ENCODE measurements around the gene RBM33.

RBM33 gene

GRCh38 chr7:155791214-155791737 lies 146.8 kb downstream of the RBM33 start (continued):
- TF ChIP-seq, protein P1, sequence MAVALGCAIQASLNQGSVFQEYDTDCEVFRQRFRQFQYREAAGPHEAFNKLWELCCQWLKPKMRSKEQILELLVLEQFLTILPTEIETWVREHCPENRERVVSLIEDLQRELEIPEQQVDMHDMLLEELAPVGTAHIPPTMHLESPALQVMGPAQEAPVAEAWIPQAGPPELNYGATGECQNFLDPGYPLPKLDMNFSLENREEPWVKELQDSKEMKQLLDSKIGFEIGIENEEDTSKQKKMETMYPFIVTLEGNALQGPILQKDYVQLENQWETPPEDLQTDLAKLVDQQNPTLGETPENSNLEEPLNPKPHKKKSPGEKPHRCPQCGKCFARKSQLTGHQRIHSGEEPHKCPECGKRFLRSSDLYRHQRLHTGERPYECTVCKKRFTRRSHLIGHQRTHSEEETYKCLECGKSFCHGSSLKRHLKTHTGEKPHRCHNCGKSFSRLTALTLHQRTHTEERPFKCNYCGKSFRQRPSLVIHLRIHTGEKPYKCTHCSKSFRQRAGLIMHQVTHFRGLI (tag by site-specific recombination; IDR thresholded peaks at IDR 0.05) = no peak
- no peak for TF ChIP-seq ZNF335 (tag by site-specific recombination; conservative IDR thresholded peaks at IDR 0.05)
- no peak for TF ChIP-seq HIC1 (tag by site-specific recombination; IDR thresholded peaks at IDR 0.05)
- no peak for TF ChIP-seq ZNF37A (tag by site-specific recombination; IDR thresholded peaks at IDR 0.05)

DNA sequence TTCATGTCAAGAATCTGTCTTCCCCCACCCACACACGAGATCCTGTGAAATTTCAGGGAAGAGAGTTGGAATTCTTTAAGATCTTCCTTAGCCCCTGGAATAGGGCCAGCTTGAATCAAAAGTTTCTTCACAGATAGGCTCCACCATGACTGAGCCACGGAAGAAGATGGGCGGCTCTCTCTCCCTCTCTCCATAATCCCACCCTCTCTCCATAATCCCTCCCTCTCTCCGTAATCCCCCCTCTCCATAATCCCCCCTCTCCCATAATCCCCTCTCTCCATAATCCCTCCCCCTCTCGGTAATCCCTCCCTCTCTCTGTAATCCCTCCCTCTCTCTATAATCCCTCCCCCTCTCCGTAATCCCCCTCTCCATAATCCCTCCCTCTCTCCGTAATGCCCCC lies 147.4 kb downstream of the RBM33 start:
- no peak overlapping the region for H3K27ac ChIP-seq (ENCODE audit: extremely low read depth, low read depth, low read length)
- H3K9me3 ChIP-seq (ENCODE audit: control insufficient read depth, insufficient read depth, low read depth, low read length) = no peaks in the 10 kb centered on the region
- H3K4me3 ChIP-seq (ENCODE audit: low read depth, low read length) = no peak overlapping the region
- H3K4me1 ChIP-seq (ENCODE audit: control insufficient read depth, insufficient read depth, low read length) = no peaks in the 10 kb centered on the region
- CTCF ChIA-PET = interaction anchor here (0.5 kb wide), 1 partner anchor 193 kb away, joined by 3 read pairs; no protein-coding TSS in a partner anchor
- H3K36me3 ChIP-seq (ENCODE audit: control insufficient read depth in 2 of 2, insufficient read depth in 1 of 2, low read length in 2 of 2) = no peaks in the 10 kb centered on the region
- TF ChIP-seq KLF10 (tag by site-specific recombination; IDR thresholded peaks at IDR 0.05) (no peak), ZNF596 (tag by site-specific recombination; IDR thresholded peaks at IDR 0.05) (0 out of 2 replicates have a peak, but pooled peaks have one; percentile 30), ZNF660 (tag by site-specific recombination; IDR thresholded peaks at IDR 0.05) (no peak)
- POLR2A ChIA-PET = no interaction called here

- ChIA-PET CTCF (no interaction called here), POLR2A (no interaction called here)
- Histone ChIP-seq H3K36me3 (ENCODE audit: control insufficient read depth in 2 of 2, insufficient read depth in 1 of 2, low read length in 2 of 2) (no peaks in the 10 kb centered on the region), H3K4me1 (ENCODE audit: control insufficient read depth, insufficient read depth, low read length) (no peaks in the 10 kb centered on the region), H3K9me3 (ENCODE audit: control insufficient read depth, insufficient read depth, low read depth, low read length) (no peaks in the 10 kb centered on the region), H3K4me3 (ENCODE audit: low read depth, low read length) (no peak overlapping the region), H3K27ac (ENCODE audit: extremely low read depth, low read depth, low read length) (no peak overlapping the region)
- TF ChIP-seq ZNF654 (tag by site-specific recombination; IDR thresholded peaks at IDR 0.05; ENCODE audit: low read depth) = no peak
- 0 out of 2 replicates have a peak, but pooled peaks have one; percentile 52 for TF ChIP-seq ZNF202 (tag by site-specific recombination; IDR thresholded peaks at IDR 0.05; ENCODE audit: borderline replicate concordance)
- TF ChIP-seq ZNF560 (tag by site-specific recombination; IDR thresholded peaks at IDR 0.05; ENCODE audit: borderline replicate concordance) = no peak
- TF ChIP-seq ZNF596 (tag by site-specific recombination; IDR thresholded peaks at IDR 0.05) = peak; percentile 61; the same call in 1 of the 2 replicates
- no peak for TF ChIP-seq PRDM1 (tag by site-specific recombination; IDR thresholded peaks at IDR 0.05)
- TF ChIP-seq ZNF558 (tag by site-specific recombination; IDR thresholded peaks at IDR 0.05) = no peak
These were observed 148.0 kb downstream of the RBM33 start for GRCh38 chr7:155792315-155792960.

DNA sequence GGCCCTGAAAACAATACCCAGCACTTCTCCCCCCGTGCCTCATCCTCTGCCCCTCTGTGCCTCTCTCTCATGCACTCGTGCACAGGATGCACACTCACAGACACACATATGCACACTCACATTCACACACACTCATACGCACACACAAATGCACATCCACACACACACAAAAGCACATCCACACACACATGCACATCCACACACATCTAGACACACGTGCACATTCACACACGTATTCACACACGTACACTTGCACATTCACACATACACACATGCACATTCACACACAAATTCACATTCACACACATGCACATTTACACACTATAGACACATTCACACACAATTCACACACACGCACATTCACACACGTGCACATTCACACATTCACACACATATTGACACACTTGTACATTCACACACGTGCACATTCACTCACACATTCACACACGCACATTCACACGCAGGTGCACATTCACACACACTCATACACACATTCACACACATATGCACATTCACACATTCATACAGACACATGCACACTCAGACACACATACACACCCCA lies 148.6 kb downstream of the RBM33 start:
- Histone ChIP-seq H3K27ac (ENCODE audit: extremely low read depth, low read depth, low read length) (no peak overlapping the region), H3K4me1 (ENCODE audit: control insufficient read depth, insufficient read depth, low read length) (no peaks in the 10 kb centered on the region), H3K9me3 (ENCODE audit: control insufficient read depth, insufficient read depth, low read depth, low read length) (no peaks in the 10 kb centered on the region), H3K36me3 (ENCODE audit: control insufficient read depth in 2 of 2, insufficient read depth in 1 of 2, low read length in 2 of 2) (no peaks in the 10 kb centered on the region), H3K4me3 (ENCODE audit: low read depth, low read length) (no peak overlapping the region)
- CTCF ChIA-PET = no interaction called here
- POLR2A ChIA-PET = no interaction called here
- TF ChIP-seq, protein P2, sequence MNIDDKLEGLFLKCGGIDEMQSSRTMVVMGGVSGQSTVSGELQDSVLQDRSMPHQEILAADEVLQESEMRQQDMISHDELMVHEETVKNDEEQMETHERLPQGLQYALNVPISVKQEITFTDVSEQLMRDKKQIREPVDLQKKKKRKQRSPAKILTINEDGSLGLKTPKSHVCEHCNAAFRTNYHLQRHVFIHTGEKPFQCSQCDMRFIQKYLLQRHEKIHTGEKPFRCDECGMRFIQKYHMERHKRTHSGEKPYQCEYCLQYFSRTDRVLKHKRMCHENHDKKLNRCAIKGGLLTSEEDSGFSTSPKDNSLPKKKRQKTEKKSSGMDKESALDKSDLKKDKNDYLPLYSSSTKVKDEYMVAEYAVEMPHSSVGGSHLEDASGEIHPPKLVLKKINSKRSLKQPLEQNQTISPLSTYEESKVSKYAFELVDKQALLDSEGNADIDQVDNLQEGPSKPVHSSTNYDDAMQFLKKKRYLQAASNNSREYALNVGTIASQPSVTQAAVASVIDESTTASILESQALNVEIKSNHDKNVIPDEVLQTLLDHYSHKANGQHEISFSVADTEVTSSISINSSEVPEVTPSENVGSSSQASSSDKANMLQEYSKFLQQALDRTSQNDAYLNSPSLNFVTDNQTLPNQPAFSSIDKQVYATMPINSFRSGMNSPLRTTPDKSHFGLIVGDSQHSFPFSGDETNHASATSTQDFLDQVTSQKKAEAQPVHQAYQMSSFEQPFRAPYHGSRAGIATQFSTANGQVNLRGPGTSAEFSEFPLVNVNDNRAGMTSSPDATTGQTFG (tag by site-specific recombination; IDR thresholded peaks at IDR 0.05; ENCODE audit: borderline replicate concordance) = 0 out of 2 replicates have a peak, but pooled peaks have one; percentile 34
- peak; percentile 84; the same call in 1 of the 2 replicates for TF ChIP-seq ZNF18 (tag by site-specific recombination; IDR thresholded peaks at IDR 0.05)
- 0 out of 2 replicates have a peak, but pooled peaks have one; percentile 33 for TF ChIP-seq SALL2 (tag by site-specific recombination; IDR thresholded peaks at IDR 0.05; ENCODE audit: borderline replicate concordance)
- TF ChIP-seq, protein P3, sequence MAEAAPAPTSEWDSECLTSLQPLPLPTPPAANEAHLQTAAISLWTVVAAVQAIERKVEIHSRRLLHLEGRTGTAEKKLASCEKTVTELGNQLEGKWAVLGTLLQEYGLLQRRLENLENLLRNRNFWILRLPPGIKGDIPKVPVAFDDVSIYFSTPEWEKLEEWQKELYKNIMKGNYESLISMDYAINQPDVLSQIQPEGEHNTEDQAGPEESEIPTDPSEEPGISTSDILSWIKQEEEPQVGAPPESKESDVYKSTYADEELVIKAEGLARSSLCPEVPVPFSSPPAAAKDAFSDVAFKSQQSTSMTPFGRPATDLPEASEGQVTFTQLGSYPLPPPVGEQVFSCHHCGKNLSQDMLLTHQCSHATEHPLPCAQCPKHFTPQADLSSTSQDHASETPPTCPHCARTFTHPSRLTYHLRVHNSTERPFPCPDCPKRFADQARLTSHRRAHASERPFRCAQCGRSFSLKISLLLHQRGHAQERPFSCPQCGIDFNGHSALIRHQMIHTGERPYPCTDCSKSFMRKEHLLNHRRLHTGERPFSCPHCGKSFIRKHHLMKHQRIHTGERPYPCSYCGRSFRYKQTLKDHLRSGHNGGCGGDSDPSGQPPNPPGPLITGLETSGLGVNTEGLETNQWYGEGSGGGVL (tag by site-specific recombination; IDR thresholded peaks at IDR 0.05) = peak; percentile 26; the same call in 1 of the 2 replicates
- TF ChIP-seq ZNF571 (tag by site-specific recombination; IDR thresholded peaks at IDR 0.05) = peak; percentile 11; the same call in 1 of the 2 replicates
- TF ChIP-seq ZNF747 (tag by site-specific recombination; IDR thresholded peaks at IDR 0.05) = no peak
